A549 (cell line): ENCODE data around the gene ADAMTS12. TPM values are rescaled to one million over a fixed set of nuclear protein-coding genes. Genes with fewer than 3 reads are reported as not detected.

Source experiments
- ATAC-seq, 2 experiments: fragments of 200-7000 bp in 1 of 2; fragments of >200 bp in 1 of 2; cut with Nextera tagmentation in 1 of 2; cut with Tn5 transposase in 1 of 2; 3 replicates each; pipeline versions ENCODE4 v1.8.0 to v1.9.1; 2018 to 2020; ENCODE audit warnings: mild to moderate bottlenecking in 1 of 2, moderate library complexity in 1 of 2
- CTCF ChIA-PET: fragments of 300-600 bp; sonication (Branson Sonifier 250); formaldehyde crosslinking; extraction: SDS; loops from one replicate; lab custom pipeline; 2021; ENCODE audit warnings: antibody characterized with exemption, inconsistent platforms; lab: Yijun Ruan, JAX
- POLR2A ChIA-PET: fragments of 350-600 bp; formaldehyde crosslinking; extraction: SDS; loops from one replicate; lab custom pipeline; 2021; ENCODE audit warnings: antibody characterized with exemption, inconsistent platforms; lab: Yijun Ruan, JAX
- DNase-seq, 2 experiments: peaks; one replicate each; pipeline versions ENCODE4 v3.0.0 to v3.0.0-alpha.2; 2011 to 2016; ENCODE audit warnings: low read depth in 1 of 2, low spot score in 1 of 2
- FAIRE-seq: peaks from 2 replicates; lab custom pipeline; 2011; peaks lifted over from hg19 to GRCh38; lab: Jason Lieb, UNC
- H3K27ac ChIP-seq, 2 experiments: fragments of >200 bp; sonication (Bioruptor Twin); formaldehyde crosslinking; 3 replicates each; pipeline ENCODE4 v1.5.1; 2016 to 2017
- H3K4me1 ChIP-seq: fragments of >200 bp; sonication (Bioruptor Twin); formaldehyde crosslinking; 3 replicates; pipeline ENCODE4 v1.6.1; 2016
- H3K4me2 ChIP-seq: fragments of >200 bp; sonication (Bioruptor Twin); formaldehyde crosslinking; 3 replicates; pipeline ENCODE4 v1.6.1; 2016
- H3K4me3 ChIP-seq: fragments of >200 bp; sonication (Bioruptor Twin); formaldehyde crosslinking; 3 replicates; pipeline ENCODE4 v1.5.1; 2016
- H3K9me3 ChIP-seq: fragments of >200 bp; sonication (Bioruptor Twin); formaldehyde crosslinking; 3 replicates; pipeline ENCODE4 v1.6.1; 2016
- BCL3 ChIP-seq: fragments of >200 bp; sonication (Bioruptor Twin); formaldehyde crosslinking; IDR thresholded peaks from 3 replicates; pipeline ENCODE4 v1.6.1; 2016
- CBX8 ChIP-seq: fragments of 200-600 bp; sonication (generic); IDR thresholded peaks from 2 replicates; pipeline ENCODE4 v1.6.1; 2016
- CHD4 ChIP-seq: fragments of 200-600 bp; sonication (generic); IDR thresholded peaks from 2 replicates; pipeline ENCODE4 v1.6.1; 2016; ENCODE audit warnings: antibody characterized with exemption, mild to moderate bottlenecking, borderline replicate concordance
- EHF ChIP-seq: fragments of 250-450 bp; sonication (Bioruptor Pico); IDR thresholded peaks from 2 replicates; pipeline ENCODE4 v1.5.0; 2020; ENCODE audit warnings: mild to moderate bottlenecking
- EP300 ChIP-seq, 2 experiments: fragments of >200 bp; sonication (Bioruptor Twin); formaldehyde crosslinking; IDR thresholded peaks; 2 replicates in 1 of 2; 3 replicates in 1 of 2; pipeline ENCODE4 v1.6.1; 2016 to 2017
- FOSL2 ChIP-seq, 2 experiments: fragments of 450-650 bp in 1 of 2; fragments of >200 bp in 1 of 2; sonication (Bioruptor Twin) in 1 of 2; formaldehyde crosslinking; IDR thresholded peaks; 2 replicates each; pipeline versions ENCODE4 v1.5.0 to v1.6.1; 2016 to 2020; ENCODE audit warnings: mild to moderate bottlenecking in 1 of 2, moderate library complexity in 1 of 2
- GATA3 ChIP-seq: IDR thresholded peaks from 2 replicates; pipeline ENCODE4 v1.6.1; 2012; ENCODE audit warnings: borderline replicate concordance
- HMGXB4 ChIP-seq: fragments of 250-450 bp; sonication (Bioruptor Pico); IDR thresholded peaks from 2 replicates; pipeline ENCODE4 v1.5.0; 2021; ENCODE audit warnings: mild to moderate bottlenecking, moderate library complexity, borderline replicate concordance
- HOXA7 ChIP-seq: fragments of 250-450 bp; sonication (Bioruptor Pico); IDR thresholded peaks from 2 replicates; pipeline ENCODE4 v1.5.0; 2020; ENCODE audit warnings: mild to moderate bottlenecking, moderate library complexity
- HOXB13 ChIP-seq: fragments of 250-450 bp; sonication (Bioruptor Pico); IDR thresholded peaks from 2 replicates; pipeline ENCODE4 v1.5.0; 2020; ENCODE audit warnings: low read depth, mild to moderate bottlenecking, moderate library complexity
- HOXB5 ChIP-seq: fragments of 250-450 bp; sonication (Bioruptor Pico); IDR thresholded peaks from 2 replicates; pipeline ENCODE4 v1.5.0; 2020; ENCODE audit warnings: mild to moderate bottlenecking, moderate library complexity
- JUN ChIP-seq, 2 experiments: fragments of >200 bp; sonication (Bioruptor Twin); formaldehyde crosslinking; IDR thresholded peaks; 2 replicates in 1 of 2; 3 replicates in 1 of 2; pipeline ENCODE4 v1.6.1; 2016 to 2017
- JUNB ChIP-seq: fragments of >200 bp; sonication (Bioruptor Twin); formaldehyde crosslinking; IDR thresholded peaks from 2 replicates; pipeline ENCODE4 v1.6.1; 2016
- KDM5A ChIP-seq: fragments of 200-600 bp; sonication (generic); IDR thresholded peaks from 2 replicates; pipeline ENCODE4 v1.6.1; 2016; ENCODE audit warnings: antibody characterized with exemption, mild to moderate bottlenecking
- MAX ChIP-seq: IDR thresholded peaks from 2 replicates; pipeline ENCODE4 v1.6.1; 2012
- NFE2L2 ChIP-seq: fragments of 150-350 bp; conservative IDR thresholded peaks from 2 replicates; pipeline ENCODE4 v1.6.1; 2014; ENCODE audit warnings: low read length
- NPAS2 ChIP-seq: fragments of 250-450 bp; sonication (Bioruptor Pico); IDR thresholded peaks from 2 replicates; pipeline ENCODE4 v1.8.0; 2022; ENCODE audit warnings: mild to moderate bottlenecking, moderate library complexity, borderline replicate concordance
- NR3C1 ChIP-seq: fragments of >200 bp; sonication (Bioruptor Twin); formaldehyde crosslinking; IDR thresholded peaks from 3 replicates; pipeline ENCODE4 v1.6.1; 2017
- POLR2AphosphoS2 ChIP-seq: conservative IDR thresholded peaks from 2 replicates; pipeline ENCODE4 v1.6.1; 2012; ENCODE audit warnings: low read length, improper control_type of control experiment, inconsistent platforms
- RCOR1 ChIP-seq: fragments of 150-350 bp; IDR thresholded peaks from 2 replicates; pipeline ENCODE4 v1.6.1; 2014; ENCODE audit warnings: antibody characterized with exemption, low read length, low read depth
- REST ChIP-seq: fragments of 200-600 bp; sonication (generic); IDR thresholded peaks from 2 replicates; pipeline ENCODE4 v1.6.1; 2016; ENCODE audit warnings: antibody characterized with exemption, mild to moderate bottlenecking, moderate library complexity
- RFX5 ChIP-seq: fragments of 450-650 bp; IDR thresholded peaks from 2 replicates; pipeline ENCODE4 v1.7.1; 2014; ENCODE audit warnings: antibody characterized with exemption, mild to moderate bottlenecking, moderate library complexity
- RNF2 ChIP-seq: fragments of 200-600 bp; sonication (generic); IDR thresholded peaks from 2 replicates; pipeline ENCODE4 v1.6.1; 2016; ENCODE audit warnings: low read depth, mild to moderate bottlenecking, antibody characterized with exemption, moderate library complexity, borderline replicate concordance
- SREBF2 ChIP-seq: fragments of 450-650 bp; IDR thresholded peaks from 2 replicates; pipeline ENCODE4 v1.6.1; 2014; ENCODE audit warnings: mild to moderate bottlenecking, moderate library complexity
- TP53 ChIP-seq: fragments of 250-450 bp; sonication (Bioruptor Pico); IDR thresholded peaks from 2 replicates; pipeline ENCODE4 v1.5.0; 2021; ENCODE audit warnings: mild to moderate bottlenecking, moderate library complexity
- ZFP36 ChIP-seq: fragments of 450-650 bp; IDR thresholded peaks from 2 replicates; pipeline ENCODE4 v1.6.1; 2014; ENCODE audit warnings: borderline replicate concordance; ENCODE audit not compliant: partially characterized antibody
- ZNF302 ChIP-seq: fragments of 250-450 bp; sonication (Bioruptor Pico); IDR thresholded peaks from 2 replicates; pipeline ENCODE4 v1.9.0; 2021; ENCODE audit warnings: inconsistent platforms, mild to moderate bottlenecking, moderate library complexity
- ZSCAN20 ChIP-seq: fragments of 250-450 bp; sonication (Bioruptor Pico); IDR thresholded peaks from 2 replicates; pipeline ENCODE4 v1.8.0; 2022; ENCODE audit warnings: mild to moderate bottlenecking, moderate library complexity
- WGBS: methylation state at CpG from one replicate; pipeline ENCODE4 v1.1.6; 2017; ENCODE audit errors: missing lambda C conversion rate; 5-methylcytosine and 5-hydroxymethylcytosine counted together
- polyA plus RNA-seq, 4 experiments: library from polyadenylated mRNA; depleted of rRNA in 3 of 4; stranded (reverse); fragments of >200 nt; fragmentation: RNase III in 1 of 4; extraction: RNeasy Plus Mini Kit Qiagen cat#74134 plus additional on column Dnase treatment in 1 of 4; gene quantifications; 2 replicates in 3 of 4; 3 replicates in 1 of 4; pipeline ENCODE4 v1.2.3, GENCODE V29; 2011 to 2017

ADAMTS12 gene
- polyA plus RNA-seq, 2 of the 4 experiments (the other 2 are of a cell fraction) = 4.8 to 6.8 TPM

- Histone ChIP-seq H3K4me2 (no peak overlapping the region), H3K9me3 (no peaks in the 10 kb centered on the region), H3K4me1 (peaks cover 23% of the 10 kb centered on the region), H3K27ac (no peak overlapping the region), H3K4me3 (no peak overlapping the region)
- CTCF ChIA-PET = no interaction called here
- 22% methylated on average over 1 of the region's 1 CpG for WGBS
- TF ChIP-seq ZNF302 (CRISPR knock-in tag) (no peak), NFE2L2 (no peak), GATA3 (no peak), KDM5A (no peak), HOXB5 (CRISPR knock-in tag) (no peak), ZFP36 (no peak), ZSCAN20 (CRISPR knock-in tag) (no peak), TP53 (CRISPR knock-in tag) (no peak)
- no peak for DNase-seq
- POLR2A ChIA-PET = no interaction called here
- FAIRE-seq = no peak
- no peak for ATAC-seq
These were observed 81.9 kb downstream of the ADAMTS12 start for GRCh38 chr5:33809936-33810335.

GRCh38 chr5:33808699-33809098 is 83.1 kb downstream of the ADAMTS12 start:
- no peak overlapping the region for H3K4me3 ChIP-seq
- H3K9me3 ChIP-seq = no peaks in the 10 kb centered on the region
- H3K4me2 ChIP-seq = no peak overlapping the region
- WGBS = 82% methylated on average over 4 of the region's 4 CpGs
- no peak for FAIRE-seq
- POLR2A ChIA-PET = no interaction called here
- TF ChIP-seq NR3C1 (no peak), CBX8 (no peak), HOXA7 (CRISPR knock-in tag) (no peak), RFX5 (no peak), GATA3 (no peak), JUNB (no peak), CHD4 (no peak), ZFP36 (no peak), NPAS2 (CRISPR knock-in tag) (no peak), JUN (IDR thresholded peaks at IDR 0.05) (no peak), BCL3 (no peak), SREBF2 (no peak), FOSL2 (IDR thresholded peaks at IDR 0.05) (no peak), FOSL2 (CRISPR knock-in tag; IDR thresholded peaks at IDR 0.05) (no peak), REST (no peak)
- no peak for ATAC-seq
- no peak for DNase-seq
- CTCF ChIA-PET = no interaction called here
- no peak overlapping the region for H3K27ac ChIP-seq
- H3K4me1 ChIP-seq = peaks cover 23% of the 10 kb centered on the region

- Histone ChIP-seq H3K4me1 (peaks cover 23% of the 10 kb centered on the region), H3K27ac (peak overlapping the region; percentile 21 to 22; a peak in 1 of 6 replicates), H3K4me2 (peak overlapping the region; percentile 54; the same call in 2 of the 3 replicates), H3K4me3 (no peak overlapping the region)
- WGBS = 50% methylated on average over 9 of the region's 9 CpGs
- FAIRE-seq = no peak
- ATAC-seq = no peak
- TF ChIP-seq EHF (CRISPR knock-in tag) (no peak), SREBF2 (no peak), POLR2AphosphoS2 (no peak), RFX5 (no peak), NFE2L2 (no peak), EP300 (IDR thresholded peaks at IDR 0.05) (no peak), MAX (no peak), HMGXB4 (CRISPR knock-in tag) (no peak), HOXB13 (CRISPR knock-in tag) (no peak), RCOR1 (no peak), HOXA7 (CRISPR knock-in tag) (no peak), RNF2 (no peak), CHD4 (no peak), ZSCAN20 (CRISPR knock-in tag) (no peak), HOXB5 (CRISPR knock-in tag) (no peak), CBX8 (no peak)
- TF ChIP-seq, all 56 proteins: peak for 0
- ChIA-PET CTCF (no interaction called here), POLR2A (no interaction called here)
- no peaks in the 10 kb centered on the region for H3K9me3 ChIP-seq
- no peak for DNase-seq
These were observed 84.0 kb downstream of the ADAMTS12 start for GRCh38 chr5:33807771-33808170.
